Activated B cell treated with CpG ODN at 0.5 μM for 24 hours (primary cell): ENCODE measurements around the gene COL5A1. TPM values are rescaled to one million over a fixed set of nuclear protein-coding genes. Genes with fewer than 3 reads are reported as not detected.

Experiments used
- ATAC-seq: fragments of 200-7000 bp; cut with Tn5 transposase; one replicate; pipeline ENCODE4 v1.10.0; 2021; ENCODE audit warnings: low read depth, mild to moderate bottlenecking, moderate library complexity
- CTCF ChIA-PET: fragments of 350-600 bp; sonication (Branson Sonifier 250); formaldehyde crosslinking; loops from one replicate; lab custom pipeline; 2021; ENCODE audit warnings: antibody characterized with exemption; lab: Charles Lee
- POLR2A ChIA-PET: fragments of 350-600 bp; sonication (Branson Sonifier 250); formaldehyde crosslinking; loops from one replicate; lab custom pipeline; 2021; ENCODE audit warnings: antibody characterized with exemption; lab: Charles Lee
- DNase-seq: peaks from one replicate; pipeline ENCODE4 v3.0.0; 2022
- H3K27ac Mint-ChIP-seq: one replicate; pipeline ENCODE4 v1.8.0; 2020; ENCODE audit warnings: mixed read lengths
- H3K27me3 Mint-ChIP-seq: one replicate; pipeline ENCODE4 v1.8.0; 2021; ENCODE audit warnings: mixed read lengths
- H3K36me3 Mint-ChIP-seq: one replicate; pipeline ENCODE4 v1.8.0; 2021; ENCODE audit warnings: low read depth, mixed read lengths
- H3K4me1 Mint-ChIP-seq: one replicate; pipeline ENCODE4 v1.8.0; 2021; ENCODE audit warnings: mixed read lengths
- H3K4me3 Mint-ChIP-seq: one replicate; pipeline ENCODE4 v1.8.0; 2020; ENCODE audit warnings: mild to moderate bottlenecking, mixed read lengths
- H3K9me3 Mint-ChIP-seq: one replicate; pipeline ENCODE4 v1.8.0; 2020; ENCODE audit warnings: mixed read lengths
- CTCF ChIP-seq: fragments of 200-600 bp; IDR thresholded peaks from one replicate; pipeline ENCODE4 v1.8.0; 2022; ENCODE audit warnings: antibody characterized with exemption, mild to moderate bottlenecking
- intact Hi-C: fragments of 100-400 bp; cut with micrococcal nuclease; formaldehyde crosslinking; loops from one replicate; pipeline ENCODE4 v1.15.1; 2024
- total RNA-seq: library from RNA; stranded (reverse); gene quantifications from 2 replicates; pipeline ENCODE4 v1.2.3, GENCODE V29; 2022

COL5A1 gene
- total RNA-seq, 1 donor from 2014 or later = 0.02 TPM

DNA sequence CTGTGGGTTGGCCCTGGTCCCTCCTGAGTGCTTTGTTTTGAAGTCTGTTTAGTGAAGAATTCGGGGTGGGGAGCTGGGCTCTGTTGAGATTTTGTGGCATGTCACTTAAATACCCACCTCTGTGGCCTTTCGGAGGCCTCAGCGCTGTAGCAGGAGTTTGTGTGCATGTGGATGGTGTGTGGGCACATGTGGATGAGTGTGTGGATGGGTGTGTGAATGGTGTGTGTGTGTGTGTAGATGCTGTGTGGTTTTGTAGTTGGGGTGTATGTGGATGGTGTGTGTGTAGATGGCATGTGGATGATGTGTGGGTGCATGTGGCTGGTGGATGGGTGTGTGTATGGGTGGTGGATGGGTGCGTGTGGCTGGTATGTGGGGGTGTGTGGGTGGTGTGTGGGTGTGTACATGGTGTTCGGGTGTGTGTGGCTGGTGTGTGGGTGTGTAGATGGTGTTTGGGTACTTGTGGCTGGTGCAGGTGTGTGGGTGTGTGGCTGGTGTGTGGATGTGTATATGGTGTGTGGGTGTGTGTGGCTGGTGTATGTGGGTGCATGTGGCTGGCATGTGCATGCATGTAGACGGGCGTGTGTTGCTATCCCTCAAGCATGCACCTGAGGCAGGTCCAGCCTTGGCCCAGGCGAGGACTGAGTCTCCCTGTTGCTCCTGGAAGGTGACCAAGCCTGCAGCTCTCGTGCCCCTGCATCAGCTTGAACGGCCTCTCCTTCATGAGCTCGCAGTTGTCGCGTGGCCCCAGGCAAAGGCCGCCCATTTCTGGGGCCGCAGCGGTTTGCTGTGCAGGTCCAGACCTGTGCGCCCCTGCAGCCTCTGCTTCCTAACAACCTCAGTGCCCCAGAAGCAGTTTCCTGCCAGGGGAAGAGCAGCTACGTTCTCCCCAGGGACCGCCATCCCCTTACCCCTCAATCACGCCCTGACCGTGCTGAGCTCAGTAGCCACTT lies 185.0 kb downstream of the COL5A1 start:
- no peaks in the 10 kb centered on the region for H3K4me1 Mint-ChIP-seq
- ChIA-PET CTCF (no interaction called here), POLR2A (no interaction called here)
- DNase-seq (no peak), ATAC-seq (no peak)
- intact Hi-C loops = no loop called here
- TF ChIP-seq CTCF = no peak
- H3K9me3 Mint-ChIP-seq = no peaks in the 10 kb centered on the region
- no peaks in the 10 kb centered on the region for H3K27me3 Mint-ChIP-seq
- no peak overlapping the region for H3K27ac Mint-ChIP-seq
- no peak overlapping the region for H3K4me3 Mint-ChIP-seq
- no peaks in the 10 kb centered on the region for H3K36me3 Mint-ChIP-seq

GRCh38 chr9:134827559-134827958 lies 186.0 kb downstream of the COL5A1 start:
- TF ChIP-seq CTCF = no peak
- CTCF ChIA-PET = no interaction called here
- no peak overlapping the region for H3K4me3 Mint-ChIP-seq
- no peaks in the 10 kb centered on the region for H3K9me3 Mint-ChIP-seq
- H3K27ac Mint-ChIP-seq = no peak overlapping the region
- H3K4me1 Mint-ChIP-seq = no peaks in the 10 kb centered on the region
- no peaks in the 10 kb centered on the region for H3K36me3 Mint-ChIP-seq
- DNase-seq (no peak), ATAC-seq (no peak)
- intact Hi-C loops = no loop called here
- no peaks in the 10 kb centered on the region for H3K27me3 Mint-ChIP-seq
- POLR2A ChIA-PET = no interaction called here

GRCh38 chr9:134827993-134828392 lies 186.4 kb downstream of the COL5A1 start:
- no peaks in the 10 kb centered on the region for H3K36me3 Mint-ChIP-seq

GRCh38 chr9:134828892-134829291 lies 187.3 kb downstream of the COL5A1 start:
- no peak for ATAC-seq
- H3K9me3 Mint-ChIP-seq = no peaks in the 10 kb centered on the region
- intact Hi-C loops = no loop called here
- no peak for TF ChIP-seq CTCF
- no peak for DNase-seq
- no peaks in the 10 kb centered on the region for H3K27me3 Mint-ChIP-seq
- no peak overlapping the region for H3K27ac Mint-ChIP-seq
- POLR2A ChIA-PET = no interaction called here
- CTCF ChIA-PET = no interaction called here
- H3K4me1 Mint-ChIP-seq = no peaks in the 10 kb centered on the region
- H3K36me3 Mint-ChIP-seq = no peaks in the 10 kb centered on the region
- no peak overlapping the region for H3K4me3 Mint-ChIP-seq

More at GRCh38 chr9:134827993-134828392, 186.4 kb downstream of the COL5A1 start:
- no peaks in the 10 kb centered on the region for H3K9me3 Mint-ChIP-seq
- no peaks in the 10 kb centered on the region for H3K4me1 Mint-ChIP-seq
- DNase-seq (no peak), ATAC-seq (no peak)
- TF ChIP-seq CTCF = no peak
- H3K27me3 Mint-ChIP-seq = no peaks in the 10 kb centered on the region
- intact Hi-C loops = no loop called here
- ChIA-PET CTCF (no interaction called here), POLR2A (no interaction called here)
- H3K27ac Mint-ChIP-seq = no peak overlapping the region
- H3K4me3 Mint-ChIP-seq = no peak overlapping the region

GRCh38 chr9:134829356-134829937 lies 187.8 kb downstream of the COL5A1 start:
- no peak overlapping the region for H3K4me3 Mint-ChIP-seq

More at GRCh38 chr9:134829356-134829937, 187.8 kb downstream of the COL5A1 start:
- Mint-ChIP-seq H3K4me1 (no peaks in the 10 kb centered on the region), H3K36me3 (no peaks in the 10 kb centered on the region), H3K27ac (no peak overlapping the region), H3K9me3 (no peaks in the 10 kb centered on the region), H3K27me3 (no peaks in the 10 kb centered on the region)
- intact Hi-C loops = no loop called here
- ATAC-seq (no peak), DNase-seq (no peak)
- ChIA-PET POLR2A (no interaction called here), CTCF (no interaction called here)
- no peak for TF ChIP-seq CTCF
